ENCODE measurements around the gene MAP3K9.

MAP3K9 gene

DNA sequence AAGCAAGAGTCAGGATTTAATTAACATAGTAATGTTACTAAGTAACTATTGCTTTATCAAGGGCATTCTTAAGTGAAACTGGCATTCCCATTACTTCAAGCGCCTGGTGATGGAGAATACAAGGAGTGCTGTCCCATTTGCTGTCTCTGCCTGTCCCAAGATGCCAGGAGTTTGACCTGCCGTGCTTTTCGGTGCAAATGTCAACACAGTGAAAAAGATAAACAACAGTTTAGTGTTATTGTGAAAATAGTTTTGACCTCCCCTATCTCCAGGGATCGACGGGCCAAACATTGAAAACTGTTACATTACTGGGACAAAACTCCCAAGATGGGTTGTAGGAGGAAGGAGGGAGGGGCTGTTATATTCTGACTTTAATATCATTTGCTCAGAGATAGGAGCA, 92.8 kb downstream of the MAP3K9 start:
- Histone ChIP-seq H3K27ac (ENCODE audit: low read depth, low read length) (no peak overlapping the region), H2BK120ac (ENCODE audit: insufficient read depth, low read length, poor library complexity) (no peak overlapping the region)
- WGBS (ENCODE audit: extremely low coverage, insufficient coverage, insufficient read length), result no CpG with 5 or more reads among the region's 5 CpGs

GRCh38 chr14:70714055-70714550, 95.2 kb downstream of the MAP3K9 start:
- no peaks in the 10 kb centered on the region for H3K9me3 ChIP-seq (ENCODE audit: insufficient read depth, low read depth, low read length)
- no peak overlapping the region for H3K4me3 ChIP-seq (ENCODE audit: low read depth, low read length)
- H3K27me3 ChIP-seq (ENCODE audit: insufficient read depth, low read length), result no peaks in the 10 kb centered on the region
- H3K14ac ChIP-seq (ENCODE audit: low read length), result no peak overlapping the region
- H2BK5ac ChIP-seq (ENCODE audit: low read depth, low read length, poor library complexity), result no peak overlapping the region
- H4K8ac ChIP-seq (ENCODE audit: low read depth, low read length), result no peak overlapping the region
- DNase-seq, result peak in 1 of 2 donors; percentile 74
- no peak overlapping the region for H3K23ac ChIP-seq (ENCODE audit: low read length)
- H4K12ac ChIP-seq (ENCODE audit: low read depth, low read length), result no peak overlapping the region
- H3K4me1 ChIP-seq (ENCODE audit: control insufficient read depth in 1 of 2, insufficient read depth in 2 of 2, low read length in 2 of 2), result peaks cover 9 to 14% of the 10 kb centered on the region in 2 experiments
- H3K18ac ChIP-seq (ENCODE audit: low read length), result no peak overlapping the region
- no peak overlapping the region for H3K9ac ChIP-seq (ENCODE audit: low read length)
- WGBS (ENCODE audit: extremely low coverage, insufficient coverage, insufficient read length), result 100% methylated on average over 1 of the region's 8 CpGs
- no peaks in the 10 kb centered on the region for H3K79me2 ChIP-seq (ENCODE audit: control insufficient read depth, insufficient read depth, low read length, poor library complexity)
- no peak overlapping the region for H2BK12ac ChIP-seq (ENCODE audit: low read length)
- H2AK5ac ChIP-seq (ENCODE audit: low read length), result no peak overlapping the region
- no peak overlapping the region for H2AFZ ChIP-seq (ENCODE audit: insufficient read depth, low read length, poor library complexity)
- no peak overlapping the region for H3K27ac ChIP-seq (ENCODE audit: low read depth, low read length)
- H2BK120ac ChIP-seq (ENCODE audit: insufficient read depth, low read length, poor library complexity), result no peak overlapping the region
- no peak overlapping the region for H3K4ac ChIP-seq (ENCODE audit: low read depth, low read length)
- H3K36me3 ChIP-seq (ENCODE audit: control insufficient read depth in 1 of 2, insufficient read depth in 2 of 2, low read length in 2 of 2), result no peaks in the 10 kb centered on the region
- H4K91ac ChIP-seq (ENCODE audit: low read depth, low read length), result no peak overlapping the region
- H3K4me2 ChIP-seq (ENCODE audit: low read length), result no peak overlapping the region
- no peaks in the 10 kb centered on the region for H3K79me1 ChIP-seq (ENCODE audit: low read length)

More for the DNA sequence above, 92.8 kb downstream of the MAP3K9 start:
- H3K79me1 ChIP-seq (ENCODE audit: low read length), result no peaks in the 10 kb centered on the region
- no peak overlapping the region for H4K12ac ChIP-seq (ENCODE audit: low read depth, low read length)
- H3K14ac ChIP-seq (ENCODE audit: low read length), result no peak overlapping the region
- no peak overlapping the region for H3K18ac ChIP-seq (ENCODE audit: low read length)
- H2BK5ac ChIP-seq (ENCODE audit: low read depth, low read length, poor library complexity), result no peak overlapping the region
- no peak overlapping the region for H3K4me2 ChIP-seq (ENCODE audit: low read length)
- no peaks in the 10 kb centered on the region for H3K79me2 ChIP-seq (ENCODE audit: control insufficient read depth, insufficient read depth, low read length, poor library complexity)
- H4K91ac ChIP-seq (ENCODE audit: low read depth, low read length), result no peak overlapping the region
- H3K9me3 ChIP-seq (ENCODE audit: insufficient read depth, low read depth, low read length), result no peaks in the 10 kb centered on the region
- H3K4me3 ChIP-seq (ENCODE audit: low read depth, low read length), result no peak overlapping the region
- peak in 1 of 2 donors; percentile 16 for DNase-seq
- no peak overlapping the region for H2AFZ ChIP-seq (ENCODE audit: insufficient read depth, low read length, poor library complexity)
- no peak overlapping the region for H4K8ac ChIP-seq (ENCODE audit: low read depth, low read length)
- H3K9ac ChIP-seq (ENCODE audit: low read length), result no peak overlapping the region
- no peaks in the 10 kb centered on the region for H3K36me3 ChIP-seq (ENCODE audit: control insufficient read depth in 1 of 2, insufficient read depth in 2 of 2, low read length in 2 of 2)
- peaks cover 2 to 3% of the 10 kb centered on the region in 2 experiments for H3K4me1 ChIP-seq (ENCODE audit: control insufficient read depth in 1 of 2, insufficient read depth in 2 of 2, low read length in 2 of 2)
- H3K23ac ChIP-seq (ENCODE audit: low read length), result no peak overlapping the region
- no peaks in the 10 kb centered on the region for H3K27me3 ChIP-seq (ENCODE audit: insufficient read depth, low read length)
- H2BK12ac ChIP-seq (ENCODE audit: low read length), result no peak overlapping the region
- H3K4ac ChIP-seq (ENCODE audit: low read depth, low read length), result no peak overlapping the region
- H2AK5ac ChIP-seq (ENCODE audit: low read length), result no peak overlapping the region

- no peak for DNase-seq
- Histone ChIP-seq H3K9ac (ENCODE audit: low read length) (no peak overlapping the region), H3K27ac (ENCODE audit: low read depth, low read length) (no peak overlapping the region), H3K79me1 (ENCODE audit: low read length) (no peaks in the 10 kb centered on the region), H3K14ac (ENCODE audit: low read length) (no peak overlapping the region), H3K9me3 (ENCODE audit: insufficient read depth, low read depth, low read length) (no peaks in the 10 kb centered on the region), H3K79me2 (ENCODE audit: control insufficient read depth, insufficient read depth, low read length, poor library complexity) (no peaks in the 10 kb centered on the region), H3K4ac (ENCODE audit: low read depth, low read length) (no peak overlapping the region), H4K8ac (ENCODE audit: low read depth, low read length) (no peak overlapping the region), H3K4me2 (ENCODE audit: low read length) (no peak overlapping the region), H3K23ac (ENCODE audit: low read length) (no peak overlapping the region), H3K27me3 (ENCODE audit: insufficient read depth, low read length) (no peaks in the 10 kb centered on the region), H2BK120ac (ENCODE audit: insufficient read depth, low read length, poor library complexity) (no peak overlapping the region), H3K4me1 (ENCODE audit: control insufficient read depth in 1 of 2, insufficient read depth in 2 of 2, low read length in 2 of 2) (peaks cover 7 to 15% of the 10 kb centered on the region in 2 experiments), H4K91ac (ENCODE audit: low read depth, low read length) (no peak overlapping the region), H3K4me3 (ENCODE audit: low read depth, low read length) (no peak overlapping the region), H2AK5ac (ENCODE audit: low read length) (no peak overlapping the region), H3K36me3 (ENCODE audit: control insufficient read depth in 1 of 2, insufficient read depth in 2 of 2, low read length in 2 of 2) (no peaks in the 10 kb centered on the region), H3K18ac (ENCODE audit: low read length) (no peak overlapping the region), H4K12ac (ENCODE audit: low read depth, low read length) (no peak overlapping the region), H2BK5ac (ENCODE audit: low read depth, low read length, poor library complexity) (no peak overlapping the region), H2AFZ (ENCODE audit: insufficient read depth, low read length, poor library complexity) (no peak overlapping the region), H2BK12ac (ENCODE audit: low read length) (no peak overlapping the region)
- WGBS (ENCODE audit: extremely low coverage, insufficient coverage, insufficient read length), result no CpG with 5 or more reads among the region's 3 CpGs
Measured at GRCh38 chr14:70713511-70713916, 95.8 kb downstream of the MAP3K9 start.

DNA sequence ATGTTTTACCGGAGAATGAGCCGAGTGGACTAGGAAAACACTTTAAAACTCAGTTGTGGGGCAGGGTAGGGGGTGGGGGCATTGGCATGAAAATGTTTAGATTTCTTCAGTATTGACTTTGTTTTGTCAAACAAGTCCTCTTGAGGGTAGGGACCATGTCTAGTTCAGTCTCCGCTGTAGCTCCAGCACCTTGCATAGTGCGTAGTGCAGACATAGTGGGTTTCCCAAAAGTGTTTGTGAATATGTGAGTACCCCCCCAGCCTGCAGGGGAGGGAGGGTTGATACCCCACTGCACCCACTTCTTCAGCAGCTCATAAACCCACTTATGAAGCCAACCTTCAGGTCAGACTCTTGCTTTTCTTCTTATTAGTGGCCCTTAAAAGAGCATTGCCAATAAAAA, 96.2 kb downstream of the MAP3K9 start:
- no peaks in the 10 kb centered on the region for H3K27me3 ChIP-seq (ENCODE audit: insufficient read depth, low read length)
- DNase-seq, result no peak
- no peak overlapping the region for H4K91ac ChIP-seq (ENCODE audit: low read depth, low read length)
- no peak overlapping the region for H3K4ac ChIP-seq (ENCODE audit: low read depth, low read length)
- H2AFZ ChIP-seq (ENCODE audit: insufficient read depth, low read length, poor library complexity), result no peak overlapping the region
- H3K4me1 ChIP-seq (ENCODE audit: control insufficient read depth in 1 of 2, insufficient read depth in 2 of 2, low read length in 2 of 2), result peaks cover 7 to 15% of the 10 kb centered on the region in 2 experiments
- H3K79me2 ChIP-seq (ENCODE audit: control insufficient read depth, insufficient read depth, low read length, poor library complexity), result no peaks in the 10 kb centered on the region
- no peak overlapping the region for H3K18ac ChIP-seq (ENCODE audit: low read length)
- H3K79me1 ChIP-seq (ENCODE audit: low read length), result no peaks in the 10 kb centered on the region
- no peaks in the 10 kb centered on the region for H3K36me3 ChIP-seq (ENCODE audit: control insufficient read depth in 1 of 2, insufficient read depth in 2 of 2, low read length in 2 of 2)
- H2BK5ac ChIP-seq (ENCODE audit: low read depth, low read length, poor library complexity), result no peak overlapping the region
- no peak overlapping the region for H3K9ac ChIP-seq (ENCODE audit: low read length)
- no peak overlapping the region for H3K27ac ChIP-seq (ENCODE audit: low read depth, low read length)
- H3K4me2 ChIP-seq (ENCODE audit: low read length), result no peak overlapping the region
- no peak overlapping the region for H3K14ac ChIP-seq (ENCODE audit: low read length)
- H3K4me3 ChIP-seq (ENCODE audit: low read depth, low read length), result no peak overlapping the region
- no peak overlapping the region for H3K23ac ChIP-seq (ENCODE audit: low read length)
- no peaks in the 10 kb centered on the region for H3K9me3 ChIP-seq (ENCODE audit: insufficient read depth, low read depth, low read length)
- no peak overlapping the region for H2BK12ac ChIP-seq (ENCODE audit: low read length)
- WGBS (ENCODE audit: extremely low coverage, insufficient coverage, insufficient read length), result no CpG with 5 or more reads among the region's 4 CpGs
- H4K12ac ChIP-seq (ENCODE audit: low read depth, low read length), result no peak overlapping the region
- no peak overlapping the region for H4K8ac ChIP-seq (ENCODE audit: low read depth, low read length)
- H2AK5ac ChIP-seq (ENCODE audit: low read length), result no peak overlapping the region
- H2BK120ac ChIP-seq (ENCODE audit: insufficient read depth, low read length, poor library complexity), result no peak overlapping the region
